ENCODE measurements around the gene SEL1L2.

Gene SEL1L2

DNA sequence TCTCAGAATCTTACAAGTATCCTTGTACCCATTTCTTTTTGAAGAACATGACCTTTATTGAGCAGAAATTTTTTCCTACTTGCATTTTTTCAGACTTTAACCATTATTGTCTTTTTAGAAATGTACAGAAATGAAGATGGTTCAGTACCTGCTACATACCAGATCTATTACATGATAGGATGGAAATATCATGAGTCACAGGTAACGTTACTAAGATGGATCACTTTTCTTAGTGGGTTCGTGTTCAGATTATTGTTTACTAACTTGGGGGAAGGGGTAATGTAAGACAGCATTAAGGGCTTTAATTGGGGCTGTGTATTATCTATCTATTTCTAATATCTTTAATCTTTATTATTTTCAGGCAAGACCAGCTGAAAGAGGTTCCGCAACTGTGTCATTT is 173.7 kb downstream of the SEL1L2 start:
- DNase-seq (ENCODE audit: low read depth): no peak

DNA sequence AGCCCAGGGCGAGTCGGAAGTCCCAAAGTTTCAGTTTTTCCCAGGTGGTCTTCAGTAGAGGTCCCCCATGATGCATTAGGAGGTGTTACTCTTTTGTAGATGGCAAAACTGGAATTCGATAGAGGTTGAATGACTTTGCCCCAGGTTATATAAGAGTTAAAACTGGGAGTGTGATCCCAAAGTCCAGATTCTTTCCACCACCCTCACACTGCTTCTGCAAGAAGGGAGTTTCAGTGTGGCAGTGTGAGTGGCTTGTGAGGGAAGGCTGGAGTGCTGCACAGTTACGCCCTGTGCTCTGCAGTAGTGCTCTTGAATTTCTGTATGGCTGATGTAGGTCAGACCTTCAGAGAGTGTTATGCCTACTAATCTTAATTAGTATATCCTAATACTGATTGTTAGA is 175.7 kb downstream of the SEL1L2 start:
- no peak for DNase-seq (ENCODE audit: low read depth)

DNA sequence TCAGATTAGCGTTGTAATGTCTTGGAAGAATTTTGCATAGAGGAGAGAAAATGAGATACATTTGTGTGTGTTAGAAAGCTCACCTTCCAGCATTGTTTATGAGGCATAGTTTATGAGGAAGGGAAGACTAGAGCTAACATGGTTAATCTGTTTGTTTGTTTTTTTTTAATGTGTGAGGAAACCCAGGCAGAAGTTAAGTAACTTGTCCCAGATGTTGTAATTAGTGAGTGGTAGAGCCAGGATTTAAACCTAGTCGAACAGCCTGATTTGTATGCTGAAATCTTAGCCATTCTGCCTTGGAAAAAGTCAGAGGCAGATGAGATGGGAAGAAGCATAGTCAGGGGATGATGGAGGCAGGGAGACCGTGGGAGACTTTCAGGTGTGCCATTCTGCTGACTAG is 176.5 kb downstream of the SEL1L2 start:
- peak; percentile 60 for DNase-seq (ENCODE audit: low read depth)

DNA sequence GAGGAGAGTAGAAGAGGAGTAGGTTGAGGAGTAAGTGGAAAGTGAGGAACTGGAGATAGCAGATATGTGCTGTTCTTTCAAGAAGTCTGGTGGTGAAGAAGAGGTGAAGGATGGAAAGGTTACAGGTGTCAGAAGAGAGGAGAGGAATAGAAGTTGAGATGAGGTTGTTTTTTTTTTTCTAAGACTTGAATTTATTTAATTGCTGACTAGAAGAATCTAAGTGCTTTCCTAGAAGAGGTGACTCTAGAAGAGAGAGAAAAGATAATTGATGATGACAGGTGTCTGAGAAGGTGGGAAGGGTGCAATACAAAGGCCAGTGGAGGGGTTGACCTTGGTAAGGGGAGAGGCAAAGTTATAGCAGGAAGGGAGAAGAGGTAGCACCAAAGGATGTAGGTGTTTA is 180.0 kb downstream of the SEL1L2 start:
- DNase-seq (ENCODE audit: low read depth): no peak

DNA sequence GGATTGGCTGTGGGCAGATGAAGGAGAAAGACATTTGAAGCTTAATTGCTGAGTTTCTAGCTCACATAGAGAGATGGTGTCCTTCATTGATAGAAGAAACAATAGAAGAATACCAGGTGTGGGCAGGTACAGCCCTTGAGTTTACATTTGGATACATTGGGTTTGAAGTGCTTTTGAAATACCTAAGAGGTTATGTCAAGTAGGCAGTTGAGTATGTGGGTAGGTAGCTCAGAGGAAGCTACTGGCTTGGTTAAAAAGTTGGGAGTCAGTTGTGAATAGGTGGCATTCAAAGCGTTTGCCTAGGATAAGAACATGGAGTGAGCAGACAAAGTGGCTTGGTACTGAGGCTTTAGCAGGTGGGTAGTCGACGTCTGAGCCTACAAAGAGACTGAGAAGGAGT is 180.6 kb downstream of the SEL1L2 start:
- no peak for DNase-seq (ENCODE audit: low read depth)

DNA sequence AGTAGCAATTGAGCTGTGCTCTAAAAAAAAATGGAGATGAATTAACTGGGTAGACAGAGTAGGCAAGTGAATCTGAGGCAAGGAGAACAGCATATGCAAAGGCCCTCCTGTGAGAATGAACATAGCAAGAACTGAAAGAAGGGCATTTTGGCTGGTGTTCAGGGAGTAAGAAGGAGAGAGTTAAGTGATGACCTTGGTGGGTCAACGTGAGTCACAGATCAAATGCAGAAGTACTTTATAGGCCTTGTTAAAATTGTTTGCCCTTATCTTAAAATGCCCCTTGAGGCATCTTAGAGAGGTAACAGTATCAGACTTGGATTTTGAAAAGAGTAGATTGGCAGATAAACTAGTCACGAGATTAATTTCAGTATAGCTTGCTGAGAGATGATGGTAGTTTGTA is 181.0 kb downstream of the SEL1L2 start:
- no peak for DNase-seq (ENCODE audit: low read depth)

DNA sequence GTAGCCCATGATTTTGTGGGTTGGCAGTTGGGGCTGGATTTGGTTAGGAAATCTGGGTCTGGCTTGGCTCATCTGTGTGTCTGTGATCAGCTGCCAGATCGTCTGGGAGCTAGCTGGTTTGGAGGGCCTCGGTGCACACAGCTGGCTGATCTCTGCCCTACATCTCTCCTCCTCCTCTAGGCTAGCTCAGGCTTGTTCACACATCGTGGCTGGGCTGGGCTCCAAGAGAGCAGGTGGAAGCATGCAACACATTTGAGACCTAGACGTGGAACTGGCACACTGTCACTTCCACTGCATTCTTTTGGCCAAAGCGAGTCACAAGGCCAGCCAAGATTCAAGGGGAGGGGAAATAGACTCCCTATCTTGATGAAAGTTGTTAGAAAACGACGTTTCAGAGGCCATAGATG is 189.7 kb downstream of the SEL1L2 start:
- DNase-seq (ENCODE audit: low read depth): peak; percentile 84

DNA sequence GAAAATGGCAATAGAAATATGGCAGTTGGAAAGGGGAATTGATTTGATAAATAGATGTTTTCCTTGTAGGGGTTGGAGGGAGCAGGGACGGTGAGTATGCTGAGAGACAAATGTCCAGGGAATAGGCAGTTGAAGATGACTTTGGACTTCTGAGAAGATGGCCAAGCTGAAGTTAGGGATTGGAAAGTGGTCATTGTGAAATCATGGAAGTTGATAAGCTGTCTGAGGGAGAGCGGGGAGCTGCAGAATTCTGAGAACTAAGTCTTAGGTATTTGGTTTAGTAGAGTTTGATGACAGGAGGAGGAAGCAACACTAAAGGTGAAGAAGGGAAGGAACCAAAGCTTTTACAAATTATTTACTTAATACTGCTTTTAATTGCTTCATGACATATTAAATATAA is 190.4 kb downstream of the SEL1L2 start:
- no peak for DNase-seq (ENCODE audit: low read depth)

Measured in fibroblast of gingiva (primary cell).